ENCODE results near the gene SPATA20.

- no peak for TF ChIP-seq REST (IDR thresholded peaks at IDR 0.05; ENCODE audit: insufficient read depth in 1 of 2, low read depth in 2 of 2, low read length in 2 of 2)
- TF ChIP-seq POLR2AphosphoS5 (IDR thresholded peaks at IDR 0.05; ENCODE audit: low read depth, low read length) = no peak
- no peak for TF ChIP-seq FOXP2 (optimal IDR thresholded peaks at IDR 0.05; ENCODE audit: borderline replicate concordance, extremely low read depth, extremely low read length, insufficient read depth)
- no peak for TF ChIP-seq SIN3A (IDR thresholded peaks at IDR 0.05; ENCODE audit: borderline replicate concordance, insufficient read depth, low read length)
Observed at GRCh38 chr17:50594892-50595291, 47.9 kb downstream of the SPATA20 start.
